H9 (cell line): Measurements from ENCODE around the gene FAM200C. TPM values are rescaled to one million over a fixed set of nuclear protein-coding genes. Genes with fewer than 3 reads are reported as not detected.

ENCODE experiments used
- DNase-seq: peaks from one replicate; pipeline ENCODE4 v3.0.0-alpha.2; 2017
- H2AFZ ChIP-seq: one replicate; pipeline ENCODE4 v1.6.1; 2013; ENCODE audit warnings: mild to moderate bottlenecking, low read length, control low read depth, moderate library complexity
- H2AK5ac ChIP-seq: 2 replicates; pipeline ENCODE4 v1.6.1; 2013; ENCODE audit warnings: low read length, control low read depth, mixed read lengths; ENCODE audit not compliant: insufficient read length
- H2BK120ac ChIP-seq: one replicate; pipeline ENCODE4 v1.6.1; 2013; ENCODE audit warnings: low read depth, mild to moderate bottlenecking, low read length, control low read depth, inconsistent platforms; ENCODE audit not compliant: poor library complexity, severe bottlenecking
- H2BK12ac ChIP-seq: 2 replicates; pipeline ENCODE4 v1.6.1; 2013; ENCODE audit warnings: low read length, control low read depth, mixed read lengths, low read depth; ENCODE audit not compliant: insufficient read length
- H2BK15ac ChIP-seq: 2 replicates; pipeline ENCODE4 v1.6.1; 2013; ENCODE audit warnings: low read depth, low read length, control low read depth
- H2BK20ac ChIP-seq: one replicate; pipeline ENCODE4 v1.6.1; 2013; ENCODE audit warnings: low read depth, mild to moderate bottlenecking, low read length, control low read depth, inconsistent platforms; ENCODE audit not compliant: poor library complexity, severe bottlenecking
- H2BK5ac ChIP-seq: 2 replicates; pipeline ENCODE4 v1.6.1; 2013; ENCODE audit warnings: low read length, control low read depth, mixed read lengths; ENCODE audit not compliant: insufficient read length
- H3K14ac ChIP-seq: 2 replicates; pipeline ENCODE4 v1.6.1; 2013; ENCODE audit warnings: low read length, control low read depth; ENCODE audit not compliant: insufficient read depth
- H3K18ac ChIP-seq: 2 replicates; pipeline ENCODE4 v1.6.1; 2013; ENCODE audit warnings: low read depth, mild to moderate bottlenecking, mixed read lengths, low read length, control low read depth; ENCODE audit not compliant: insufficient read length
- H3K23ac ChIP-seq: 2 replicates; pipeline ENCODE4 v1.6.1; 2013; ENCODE audit warnings: low read length, control low read depth, mixed read lengths, low read depth; ENCODE audit not compliant: insufficient read length
- H3K23me2 ChIP-seq: 2 replicates; pipeline ENCODE4 v1.6.1; 2013; ENCODE audit warnings: low read depth, mild to moderate bottlenecking, mixed read lengths, low read length, control low read depth; ENCODE audit not compliant: insufficient read length, poor library complexity, severe bottlenecking
- H3K27ac ChIP-seq: 2 replicates; pipeline ENCODE4 v1.5.1; 2013; ENCODE audit warnings: low read length, control low read depth, mixed read lengths, low read depth; ENCODE audit not compliant: insufficient read length
- H3K27me3 ChIP-seq: 2 replicates; pipeline ENCODE4 v1.6.1; 2013; ENCODE audit warnings: low read length, control low read depth, inconsistent platforms; ENCODE audit not compliant: insufficient read depth
- H3K4ac ChIP-seq: 2 replicates; pipeline ENCODE4 v1.6.1; 2013; ENCODE audit warnings: low read depth, mild to moderate bottlenecking, control low read depth, inconsistent platforms, low read length, moderate library complexity
- H3K4me1 ChIP-seq: 2 replicates; pipeline ENCODE4 v1.6.1; 2013; ENCODE audit warnings: low read length, control low read depth, inconsistent platforms; ENCODE audit not compliant: insufficient read depth
- H3K4me2 ChIP-seq: 2 replicates; pipeline ENCODE4 v1.6.1; 2013; ENCODE audit warnings: low read length, control low read depth, mixed read lengths; ENCODE audit not compliant: insufficient read length, insufficient read depth
- H3K56ac ChIP-seq: 2 replicates; pipeline ENCODE4 v1.6.1; 2013; ENCODE audit warnings: low read depth, mild to moderate bottlenecking, mixed read lengths, low read length, control low read depth; ENCODE audit not compliant: insufficient read length
- H3K79me1 ChIP-seq: 2 replicates; pipeline ENCODE4 v1.6.1; 2013; ENCODE audit warnings: low read depth, mild to moderate bottlenecking, moderate library complexity, low read length, control low read depth, inconsistent platforms; ENCODE audit not compliant: insufficient read depth, poor library complexity, severe bottlenecking
- H3K79me2 ChIP-seq: 2 replicates; pipeline ENCODE4 v1.6.1; 2013; ENCODE audit warnings: low read length, control low read depth, inconsistent platforms; ENCODE audit not compliant: insufficient read depth
- H3K9ac ChIP-seq: 2 replicates; pipeline ENCODE4 v1.6.1; 2013; ENCODE audit warnings: low read length, control low read depth, mixed read lengths; ENCODE audit not compliant: insufficient read length; ENCODE audit errors: extremely low read depth
- H3K9me3 ChIP-seq: one replicate; pipeline ENCODE4 v1.6.1; 2013; ENCODE audit warnings: low read depth, low read length, inconsistent platforms; ENCODE audit not compliant: control insufficient read depth
- H3T11ph ChIP-seq: one replicate; pipeline ENCODE4 v1.6.1; 2013; ENCODE audit warnings: mild to moderate bottlenecking, low read length, control low read depth, inconsistent platforms
- H4K20me1 ChIP-seq: one replicate; pipeline ENCODE4 v1.6.1; 2013; ENCODE audit not compliant: control insufficient read depth, insufficient read length, insufficient read depth
- H4K5ac ChIP-seq: 2 replicates; pipeline ENCODE4 v1.6.1; 2013; ENCODE audit warnings: low read depth, mild to moderate bottlenecking, mixed read lengths, low read length, control low read depth; ENCODE audit not compliant: insufficient read length
- H4K8ac ChIP-seq: replicated peaks from 2 replicates; pipeline ENCODE4 v1.6.1; 2013; ENCODE audit warnings: low read length, control low read depth, mixed read lengths, low read depth; ENCODE audit not compliant: insufficient read length
- H4K91ac ChIP-seq: 2 replicates; pipeline ENCODE4 v1.6.1; 2013; ENCODE audit warnings: low read depth, mild to moderate bottlenecking, moderate library complexity, mixed read lengths, low read length, control low read depth; ENCODE audit not compliant: insufficient read length
- H3K27ac Mint-ChIP-seq, 3 experiments: 2 replicates in 2 of 3; 3 replicates in 1 of 3; pipeline ENCODE4 v1.8.0; 2020 to 2021; ENCODE audit warnings: mixed read lengths in 3 of 3, mild to moderate bottlenecking in 1 of 3, moderate library complexity in 1 of 3
- H3K27me3 Mint-ChIP-seq: 2 replicates; pipeline ENCODE4 v1.8.0; 2021; ENCODE audit warnings: low read depth, mild to moderate bottlenecking, moderate library complexity, mixed read lengths
- H3K36me3 Mint-ChIP-seq, 3 experiments: 2 replicates in 2 of 3; 3 replicates in 1 of 3; pipeline ENCODE4 v1.8.0; 2020 to 2021; ENCODE audit warnings: low read depth in 3 of 3, mixed read lengths in 3 of 3; ENCODE audit not compliant: insufficient read depth in 1 of 3
- H3K4me1 Mint-ChIP-seq, 2 experiments: 2 replicates each; pipeline ENCODE4 v1.8.0; 2020; ENCODE audit warnings: mixed read lengths in 2 of 2
- H3K4me3 Mint-ChIP-seq, 2 experiments: 2 replicates in 1 of 2; 3 replicates in 1 of 2; pipeline ENCODE4 v1.8.0; 2020 to 2021; ENCODE audit warnings: mild to moderate bottlenecking in 2 of 2, mixed read lengths in 2 of 2, moderate library complexity in 1 of 2
- H3K9me3 Mint-ChIP-seq, 2 experiments: 2 replicates in 1 of 2; 3 replicates in 1 of 2; pipeline ENCODE4 v1.8.0; 2020; ENCODE audit warnings: mild to moderate bottlenecking in 2 of 2, mixed read lengths in 2 of 2, moderate library complexity in 1 of 2
- CTCF ChIP-seq: fragments of 200-600 bp; sonication (generic); conservative IDR thresholded peaks from 3 replicates; pipeline ENCODE4 v1.8.0; 2021; ENCODE audit warnings: antibody characterized with exemption, mild to moderate bottlenecking
- WGBS: extraction: QIAGEN DNeasy Blood & Tissue Kit; methylation state at CpG from one replicate; pipeline ENCODE4 v1.1.7; 2013; ENCODE audit warnings: missing lambda C conversion rate, low lambda C conversion rate, mixed read lengths; ENCODE audit not compliant: insufficient read length; ENCODE audit errors: extremely low coverage; 5-methylcytosine and 5-hydroxymethylcytosine counted together
- total RNA-seq: library from RNA; stranded (reverse); gene quantifications from 2 replicates; pipeline ENCODE4 v1.2.1, GENCODE V29; 2021

The FAM200C gene
- total RNA-seq, 1 experiment from 2014 or later, result 4.3 TPM

- H3K9me3 ChIP-seq, result no peaks in the 10 kb centered on the region
- no peaks in the 10 kb centered on the region for H3K27me3 ChIP-seq
- no peaks in the 10 kb centered on the region for H4K20me1 ChIP-seq
- no peak overlapping the region for H2BK5ac ChIP-seq
- no peak overlapping the region for H3K27ac ChIP-seq
- Mint-ChIP-seq H3K27ac (no peak overlapping the region), H3K4me3 (no peak overlapping the region), H3K36me3 (no peaks in the 10 kb centered on the region), H3K27me3 (peaks cover 2% of the 10 kb centered on the region), H3K4me1 (peaks cover 0 to 12% of the 10 kb centered on the region in 2 experiments; a peak in 2 of 4 replicates), H3K9me3 (no peaks in the 10 kb centered on the region)
- no peak overlapping the region for H2BK20ac ChIP-seq
- no peak overlapping the region for H4K8ac ChIP-seq
- no peak overlapping the region for H3T11ph ChIP-seq
- no peak overlapping the region for H3K23ac ChIP-seq
- DNase-seq, result no peak
- H4K5ac ChIP-seq, result no peak overlapping the region
- H3K4ac ChIP-seq, result no peak overlapping the region
- no peaks in the 10 kb centered on the region for H3K79me2 ChIP-seq
- H3K18ac ChIP-seq, result no peak overlapping the region
- no peaks in the 10 kb centered on the region for H3K23me2 ChIP-seq
- H2BK12ac ChIP-seq, result no peak overlapping the region
- no peak overlapping the region for H3K9ac ChIP-seq
- no peak overlapping the region for H3K4me2 ChIP-seq
- no peak overlapping the region for H3K56ac ChIP-seq
- H4K91ac ChIP-seq, result no peak overlapping the region
- no peak overlapping the region for H2BK120ac ChIP-seq
- H2AFZ ChIP-seq, result no peak overlapping the region
- no CpG with 5 or more reads among the region's 14 CpGs for WGBS
- no peak for TF ChIP-seq CTCF
- no peak overlapping the region for H2BK15ac ChIP-seq
- 0 out of 2 replicates have a peak, but pooled peaks cover 2% of the 10 kb centered on the region for H3K4me1 ChIP-seq
- H3K14ac ChIP-seq, result no peak overlapping the region
- no peaks in the 10 kb centered on the region for H3K79me1 ChIP-seq
- H2AK5ac ChIP-seq, result no peak overlapping the region
Observed at GRCh38 chr5:160354666-160355065, 45.2 kb downstream of the FAM200C start.
